ENCODE data around the gene NCKAP5.

The NCKAP5 gene

DNA sequence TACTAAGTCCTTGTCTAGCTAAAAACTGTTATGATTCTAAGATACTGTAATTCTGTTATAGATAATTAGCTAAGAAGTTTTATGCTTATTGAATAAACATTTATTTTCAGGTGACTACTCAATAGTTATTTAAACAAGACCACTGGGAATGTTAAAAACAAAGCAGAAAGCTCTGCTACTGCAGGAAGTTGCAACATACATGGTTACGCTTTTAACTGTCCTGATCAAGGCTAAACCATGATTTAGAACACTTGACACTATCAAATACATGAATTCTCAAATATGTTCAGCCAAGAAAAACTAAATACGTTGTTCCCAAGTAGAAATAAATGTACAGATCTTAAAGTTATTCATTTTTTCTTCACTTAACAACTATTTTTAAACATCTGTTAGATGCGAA, 263.9 kb downstream of the NCKAP5 start:
- ATAC-seq (ENCODE audit: insufficient read depth, low read depth) (no peak), DNase-seq (no peak)
- no peak overlapping the region for H3K4me2 ChIP-seq (ENCODE audit: insufficient read depth, low read length)
- TF ChIP-seq EZH2 (IDR thresholded peaks at IDR 0.05; ENCODE audit: borderline replicate concordance, low read depth, low read length, severe bottlenecking) = no peak
- TF ChIP-seq, protein P1, sequence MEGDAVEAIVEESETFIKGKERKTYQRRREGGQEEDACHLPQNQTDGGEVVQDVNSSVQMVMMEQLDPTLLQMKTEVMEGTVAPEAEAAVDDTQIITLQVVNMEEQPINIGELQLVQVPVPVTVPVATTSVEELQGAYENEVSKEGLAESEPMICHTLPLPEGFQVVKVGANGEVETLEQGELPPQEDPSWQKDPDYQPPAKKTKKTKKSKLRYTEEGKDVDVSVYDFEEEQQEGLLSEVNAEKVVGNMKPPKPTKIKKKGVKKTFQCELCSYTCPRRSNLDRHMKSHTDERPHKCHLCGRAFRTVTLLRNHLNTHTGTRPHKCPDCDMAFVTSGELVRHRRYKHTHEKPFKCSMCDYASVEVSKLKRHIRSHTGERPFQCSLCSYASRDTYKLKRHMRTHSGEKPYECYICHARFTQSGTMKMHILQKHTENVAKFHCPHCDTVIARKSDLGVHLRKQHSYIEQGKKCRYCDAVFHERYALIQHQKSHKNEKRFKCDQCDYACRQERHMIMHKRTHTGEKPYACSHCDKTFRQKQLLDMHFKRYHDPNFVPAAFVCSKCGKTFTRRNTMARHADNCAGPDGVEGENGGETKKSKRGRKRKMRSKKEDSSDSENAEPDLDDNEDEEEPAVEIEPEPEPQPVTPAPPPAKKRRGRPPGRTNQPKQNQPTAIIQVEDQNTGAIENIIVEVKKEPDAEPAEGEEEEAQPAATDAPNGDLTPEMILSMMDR (IDR thresholded peaks at IDR 0.05; ENCODE audit: borderline replicate concordance, extremely low read depth, low read length, poor library complexity, severe bottlenecking) = no peak
- no peak overlapping the region for H3K9ac ChIP-seq (ENCODE audit: low read depth, low read length)
- no peaks in the 10 kb centered on the region for H3K79me2 ChIP-seq (ENCODE audit: insufficient read depth, low read length)
- no peaks in the 10 kb centered on the region for H3K36me3 ChIP-seq (ENCODE audit: insufficient read depth, low read length)
- no peaks in the 10 kb centered on the region for H3K27me3 ChIP-seq (ENCODE audit: insufficient read depth, low read length, poor library complexity)
- no peak overlapping the region for H3K4me3 ChIP-seq (ENCODE audit: low read depth in 1 of 2, low read length in 2 of 2)
- no peaks in the 10 kb centered on the region for H3K4me1 ChIP-seq (ENCODE audit: insufficient read depth, low read length)
- H2AFZ ChIP-seq (ENCODE audit: low read depth, low read length) = no peak overlapping the region
- H4K20me1 ChIP-seq (ENCODE audit: insufficient read depth, low read length) = no peaks in the 10 kb centered on the region
- H3K27ac ChIP-seq (ENCODE audit: low read length) = no peak overlapping the region
- H3K9me3 ChIP-seq (ENCODE audit: insufficient read depth, low read length, severe bottlenecking) = no peaks in the 10 kb centered on the region

DNA sequence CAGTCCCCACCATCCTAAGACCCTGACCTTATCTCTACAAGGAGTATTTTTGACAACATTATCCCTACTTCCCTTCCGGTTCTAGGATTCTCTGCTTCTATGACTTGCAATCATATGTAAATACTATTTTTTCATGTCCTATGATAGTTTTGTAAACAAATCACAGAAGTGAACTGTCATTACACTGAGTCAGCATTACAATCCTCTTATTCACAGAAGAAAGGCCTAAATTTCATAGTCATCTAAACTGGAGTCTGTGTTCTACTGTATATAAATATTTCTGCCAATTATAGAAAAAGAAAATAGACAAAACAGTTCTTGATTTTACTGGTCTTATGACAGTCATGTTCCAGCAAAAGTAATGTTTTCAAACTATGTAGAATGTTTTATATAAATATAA, 265.1 kb downstream of the NCKAP5 start:
- no peak for DNase-seq
- Histone ChIP-seq H3K4me1 (ENCODE audit: insufficient read depth, low read length) (no peaks in the 10 kb centered on the region), H3K79me2 (ENCODE audit: insufficient read depth, low read length) (no peaks in the 10 kb centered on the region), H3K27me3 (ENCODE audit: insufficient read depth, low read length, poor library complexity) (no peaks in the 10 kb centered on the region), H3K9me3 (ENCODE audit: insufficient read depth, low read length, severe bottlenecking) (no peaks in the 10 kb centered on the region), H2AFZ (ENCODE audit: low read depth, low read length) (no peak overlapping the region), H3K36me3 (ENCODE audit: insufficient read depth, low read length) (no peaks in the 10 kb centered on the region), H3K27ac (ENCODE audit: low read length) (no peak overlapping the region), H4K20me1 (ENCODE audit: insufficient read depth, low read length) (no peaks in the 10 kb centered on the region), H3K9ac (ENCODE audit: low read depth, low read length) (no peak overlapping the region), H3K4me2 (ENCODE audit: insufficient read depth, low read length) (no peak overlapping the region), H3K4me3 (ENCODE audit: low read depth in 1 of 2, low read length in 2 of 2) (no peak overlapping the region)
- ATAC-seq (ENCODE audit: insufficient read depth, low read depth) = no peak
- TF ChIP-seq EZH2 (IDR thresholded peaks at IDR 0.05; ENCODE audit: borderline replicate concordance, low read depth, low read length, severe bottlenecking) = no peak
- TF ChIP-seq, protein P1 (IDR thresholded peaks at IDR 0.05; ENCODE audit: borderline replicate concordance, extremely low read depth, low read length, poor library complexity, severe bottlenecking) = no peak

DNA sequence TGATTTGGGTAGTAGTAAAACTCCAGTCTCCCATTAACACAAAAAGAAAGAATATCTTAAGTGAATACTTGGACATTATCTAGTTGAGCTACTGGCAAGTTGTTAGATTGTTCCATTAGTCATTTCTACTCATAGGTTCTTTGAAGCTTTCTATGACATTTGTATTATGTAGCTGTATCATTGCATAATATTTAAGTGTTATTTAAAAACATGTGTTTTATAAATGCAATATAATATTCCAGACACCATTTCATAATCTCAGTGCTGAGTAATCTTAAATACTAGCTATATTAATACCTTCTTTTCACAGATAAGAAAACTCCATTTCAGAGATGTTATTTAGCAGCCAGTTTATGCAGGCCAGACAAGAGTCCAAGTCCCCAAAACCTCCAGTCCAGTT, 271.9 kb downstream of the NCKAP5 start:
- Histone ChIP-seq H3K4me2 (ENCODE audit: insufficient read depth, low read length) (no peak overlapping the region), H3K27ac (ENCODE audit: low read length) (no peak overlapping the region), H4K20me1 (ENCODE audit: insufficient read depth, low read length) (no peaks in the 10 kb centered on the region), H3K27me3 (ENCODE audit: insufficient read depth, low read length, poor library complexity) (peaks cover 2% of the 10 kb centered on the region), H3K9me3 (ENCODE audit: insufficient read depth, low read length, severe bottlenecking) (no peaks in the 10 kb centered on the region), H3K9ac (ENCODE audit: low read depth, low read length) (no peak overlapping the region), H3K4me1 (ENCODE audit: insufficient read depth, low read length) (no peaks in the 10 kb centered on the region), H3K36me3 (ENCODE audit: insufficient read depth, low read length) (no peaks in the 10 kb centered on the region), H3K4me3 (ENCODE audit: low read depth in 1 of 2, low read length in 2 of 2) (no peak overlapping the region), H2AFZ (ENCODE audit: low read depth, low read length) (no peak overlapping the region), H3K79me2 (ENCODE audit: insufficient read depth, low read length) (no peaks in the 10 kb centered on the region)
- ATAC-seq (ENCODE audit: insufficient read depth, low read depth) = no peak
- TF ChIP-seq EZH2 (IDR thresholded peaks at IDR 0.05; ENCODE audit: borderline replicate concordance, low read depth, low read length, severe bottlenecking) = no peak
- TF ChIP-seq, protein P1 (IDR thresholded peaks at IDR 0.05; ENCODE audit: borderline replicate concordance, extremely low read depth, low read length, poor library complexity, severe bottlenecking) = no peak
- no peak for DNase-seq

All from DND-41 (cell line).